Cardiac fibroblast (primary cell): ENCODE measurements around the gene MYOCD.

Experiments
- DNase-seq, 2 donors: peaks; one replicate each; pipeline versions ENCODE4 v3.0.0 to v3.0.0-alpha.2; 2010; ENCODE audit warnings: low read depth in 2 of 2
- H3K4me3 ChIP-seq, 2 donors: replicated peaks in 1 of 2; 1 replicate in 1 of 2; 2 replicates in 1 of 2; pipeline ENCODE4 v1.5.1; 2011; ENCODE audit warnings: low read depth in 2 of 2, low read length in 2 of 2, mild to moderate bottlenecking in 2 of 2, moderate library complexity in 1 of 2
- CTCF ChIP-seq: IDR thresholded peaks from one replicate; pipeline ENCODE4 v1.5.1; 2011; ENCODE audit warnings: low read depth, mild to moderate bottlenecking, low read length, inconsistent platforms

Gene MYOCD

GRCh38 chr17:12656354-12656753, 9.3 kb upstream of the MYOCD start:
- no peak for DNase-seq
- TF ChIP-seq CTCF, result no peak
- no peak overlapping the region for H3K4me3 ChIP-seq

- DNase-seq, result peak in 1 of 2 donors; percentile 75
Observed at GRCh38 chr17:12659500-12659899, 6.2 kb upstream of the MYOCD start.

GRCh38 chr17:12664252-12664651, 1.4 kb upstream of the MYOCD start:
- no peak for DNase-seq
- no peak overlapping the region for H3K4me3 ChIP-seq
- no peak for TF ChIP-seq CTCF

More at GRCh38 chr17:12659500-12659899, 6.2 kb upstream of the MYOCD start:
- TF ChIP-seq CTCF, result no peak
- no peak overlapping the region for H3K4me3 ChIP-seq

- H3K4me3 ChIP-seq, result peak overlapping the region; percentile 45 to 57
Observed at GRCh38 chr17:12664894-12665262, 812 bp upstream of the MYOCD start.

GRCh38 chr17:12666718-12667117, 1.0 kb downstream of the MYOCD start:
- TF ChIP-seq CTCF, result no peak
- H3K4me3 ChIP-seq, result no peak overlapping the region

More at GRCh38 chr17:12664894-12665262, 812 bp upstream of the MYOCD start:
- DNase-seq, result no peak
- TF ChIP-seq CTCF, result no peak

GRCh38 chr17:12667299-12667958, 1.7 kb downstream of the MYOCD start:
- peak; percentile 56 to 76 for DNase-seq
- no peak overlapping the region for H3K4me3 ChIP-seq
- TF ChIP-seq CTCF, result peak; percentile 22

More at GRCh38 chr17:12666718-12667117, 1.0 kb downstream of the MYOCD start:
- DNase-seq, result no peak

GRCh38 chr17:12671906-12672305, 6.2 kb downstream of the MYOCD start:
- no peak for DNase-seq
- no peak for TF ChIP-seq CTCF

More at GRCh38 chr17:12671906-12672305, 6.2 kb downstream of the MYOCD start:
- H3K4me3 ChIP-seq, result no peak overlapping the region
